Measurements from ENCODE around the gene FAM78A.

DNA sequence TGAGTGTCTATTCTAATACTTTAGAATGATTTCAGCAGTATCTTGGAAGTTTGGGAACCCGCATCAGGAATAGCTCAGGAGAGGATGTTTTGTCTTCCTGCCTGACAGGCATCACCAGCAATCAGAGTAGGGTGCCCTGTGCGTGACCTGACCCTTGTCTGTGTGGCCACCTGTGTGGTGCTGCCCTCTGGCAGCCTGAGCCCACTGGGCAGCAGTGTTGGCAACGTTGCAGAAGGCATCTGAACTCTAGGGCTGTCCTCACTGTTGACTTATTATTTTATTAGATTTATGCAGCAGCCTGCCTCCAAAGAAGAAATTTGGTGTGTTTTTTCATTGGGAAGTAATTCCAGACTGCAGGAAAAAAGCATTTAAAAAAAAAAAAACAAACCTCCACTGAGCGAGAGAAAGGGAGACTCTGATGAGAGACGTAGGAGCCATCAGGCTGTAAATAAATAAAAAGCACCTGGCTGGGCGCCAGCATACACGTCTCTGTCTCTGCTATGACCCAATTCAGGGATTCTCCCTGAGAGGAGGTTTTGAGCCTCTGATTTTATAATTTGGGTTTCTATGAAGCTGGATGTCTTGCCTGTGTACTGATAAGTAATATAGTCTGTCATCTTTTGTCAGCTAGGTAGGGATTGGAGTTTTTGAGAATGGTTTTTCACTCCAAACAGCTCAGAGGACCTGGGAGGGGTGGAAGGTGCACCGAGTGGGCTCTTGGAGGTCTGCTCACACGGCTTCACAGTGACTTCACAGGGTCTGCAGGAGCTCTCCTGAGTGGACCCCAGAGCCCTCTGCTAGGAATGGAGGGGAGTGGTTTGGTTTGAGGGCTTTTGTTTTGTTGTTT, 49.0 kb downstream of the FAM78A start:
- TF ChIP-seq, protein P1, sequence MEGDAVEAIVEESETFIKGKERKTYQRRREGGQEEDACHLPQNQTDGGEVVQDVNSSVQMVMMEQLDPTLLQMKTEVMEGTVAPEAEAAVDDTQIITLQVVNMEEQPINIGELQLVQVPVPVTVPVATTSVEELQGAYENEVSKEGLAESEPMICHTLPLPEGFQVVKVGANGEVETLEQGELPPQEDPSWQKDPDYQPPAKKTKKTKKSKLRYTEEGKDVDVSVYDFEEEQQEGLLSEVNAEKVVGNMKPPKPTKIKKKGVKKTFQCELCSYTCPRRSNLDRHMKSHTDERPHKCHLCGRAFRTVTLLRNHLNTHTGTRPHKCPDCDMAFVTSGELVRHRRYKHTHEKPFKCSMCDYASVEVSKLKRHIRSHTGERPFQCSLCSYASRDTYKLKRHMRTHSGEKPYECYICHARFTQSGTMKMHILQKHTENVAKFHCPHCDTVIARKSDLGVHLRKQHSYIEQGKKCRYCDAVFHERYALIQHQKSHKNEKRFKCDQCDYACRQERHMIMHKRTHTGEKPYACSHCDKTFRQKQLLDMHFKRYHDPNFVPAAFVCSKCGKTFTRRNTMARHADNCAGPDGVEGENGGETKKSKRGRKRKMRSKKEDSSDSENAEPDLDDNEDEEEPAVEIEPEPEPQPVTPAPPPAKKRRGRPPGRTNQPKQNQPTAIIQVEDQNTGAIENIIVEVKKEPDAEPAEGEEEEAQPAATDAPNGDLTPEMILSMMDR (IDR thresholded peaks at IDR 0.05), result no peak
- TF ChIP-seq POLR2A (IDR thresholded peaks at IDR 0.05) (no peak), POLR2AphosphoS5 (IDR thresholded peaks at IDR 0.05) (no peak), EP300 (IDR thresholded peaks at IDR 0.05) (no peak)
